GM21423 (cell line): ENCODE results near the gene TMBIM1.
A peak's percentile ranks its signal among the peaks of the same experiment; 100 is the strongest.
"Not testable (repeated sequence)": the region's sequence is repeated elsewhere in the genome, so short reads cannot be mapped to it uniquely, and the experiment has no call there.

Source experiments
- ATAC-seq: cut with Tn5 transposase; IDR thresholded peaks from one replicate; pipeline ENCODE4 v1.9.1; 2021; ENCODE audit warnings: mild to moderate bottlenecking, moderate library complexity; ENCODE audit not compliant: unreplicated experiment

The TMBIM1 gene

DNA sequence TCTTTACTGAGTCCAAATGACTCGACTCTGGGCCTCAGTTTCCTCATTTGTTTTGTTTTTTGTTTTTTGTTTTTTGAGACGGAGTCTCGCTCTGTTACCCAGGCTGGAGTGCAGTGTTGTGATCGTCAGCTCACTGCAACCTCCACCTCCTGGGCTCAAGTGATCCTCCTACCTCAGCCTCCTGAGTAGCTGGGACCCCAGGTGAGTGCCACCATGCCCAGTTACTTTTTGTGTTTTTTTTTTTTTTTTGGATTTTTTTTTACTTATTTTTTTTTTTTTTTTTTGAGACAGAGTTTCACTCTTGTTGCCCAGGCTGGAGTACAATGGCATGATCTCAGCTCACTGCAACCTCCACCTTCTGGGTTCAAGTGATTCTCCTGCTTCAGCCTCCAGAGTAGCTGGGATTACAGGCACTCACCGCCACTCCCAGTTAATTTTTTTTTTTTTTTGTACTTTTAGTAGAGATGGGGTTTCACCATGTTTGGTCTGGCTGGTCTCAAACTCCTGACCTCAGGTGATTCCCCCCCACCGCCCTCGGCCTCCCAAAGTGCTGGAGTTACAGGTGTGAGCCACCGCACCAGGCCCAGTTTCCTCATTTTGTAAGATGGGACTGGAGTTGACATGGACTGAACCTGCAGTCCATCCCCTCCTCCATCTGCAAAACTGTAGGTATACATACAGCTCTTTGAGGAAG is 18.9 kb downstream of the TMBIM1 start:
- ATAC-seq: not testable (repeated sequence)

DNA sequence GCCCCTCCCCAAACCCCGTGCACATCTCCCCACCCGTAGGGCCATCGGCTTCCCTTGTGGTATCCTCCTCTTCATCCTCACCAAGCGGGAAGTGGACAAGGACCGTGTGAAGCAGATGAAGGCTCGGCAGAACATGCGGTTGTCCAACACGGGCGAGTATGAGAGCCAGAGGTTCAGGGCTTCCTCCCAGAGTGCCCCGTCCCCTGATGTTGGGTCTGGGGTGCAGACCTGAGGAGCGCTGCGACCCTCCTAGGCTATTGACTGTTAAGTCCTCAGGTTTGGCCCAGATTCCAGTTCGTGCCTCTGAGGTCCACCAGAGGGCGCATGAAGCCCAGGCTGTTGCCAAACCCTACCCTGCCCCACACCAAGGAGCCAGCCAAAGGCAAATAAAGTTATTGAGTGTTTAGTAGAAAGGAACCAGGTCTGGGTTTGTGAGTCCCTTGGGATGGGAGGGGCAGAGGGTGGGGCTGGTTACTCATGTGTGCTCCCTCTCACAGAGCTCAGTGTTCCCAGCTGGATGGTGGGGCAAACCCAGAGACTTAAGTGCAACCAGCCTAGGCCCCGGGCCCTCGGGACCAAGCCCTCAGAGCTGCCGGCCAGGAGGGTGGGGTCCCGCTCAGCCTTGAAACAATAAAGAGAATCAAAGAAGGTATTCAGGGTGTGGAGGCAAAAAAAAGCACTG is 19.6 kb downstream of the TMBIM1 start:
- no peak for ATAC-seq

DNA sequence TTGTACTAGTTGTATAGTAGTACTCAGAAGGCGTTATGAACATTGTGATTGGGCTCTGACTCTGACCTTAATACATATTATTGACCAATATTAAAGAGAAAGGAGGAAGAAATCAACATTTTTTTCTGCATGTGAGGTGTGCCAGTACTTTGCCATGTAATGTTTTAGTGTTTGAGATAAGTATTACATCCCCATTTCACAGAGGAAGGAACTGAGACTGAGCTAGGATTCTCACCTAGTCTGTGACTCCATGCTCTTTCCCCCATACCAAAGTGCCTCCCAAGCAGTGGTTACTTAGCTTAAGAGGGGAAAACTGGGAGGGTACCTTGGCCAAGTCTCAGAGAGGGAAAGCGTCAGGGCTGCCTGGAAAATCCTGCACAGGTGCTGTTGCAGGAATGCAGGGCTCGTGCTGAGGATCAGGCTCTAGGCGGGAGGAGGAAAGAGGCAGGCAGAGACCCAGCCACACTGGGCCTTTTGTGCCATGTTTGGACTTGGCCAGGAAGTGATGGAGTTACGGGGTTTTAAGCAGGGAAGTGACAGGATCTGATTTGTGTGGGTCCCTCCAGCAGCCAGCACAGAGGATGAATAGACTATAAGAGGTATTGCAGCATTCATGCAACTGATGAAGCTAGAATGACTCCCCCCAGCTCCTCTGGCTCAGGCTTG is 20.3 kb downstream of the TMBIM1 start:
- no peak for ATAC-seq

DNA sequence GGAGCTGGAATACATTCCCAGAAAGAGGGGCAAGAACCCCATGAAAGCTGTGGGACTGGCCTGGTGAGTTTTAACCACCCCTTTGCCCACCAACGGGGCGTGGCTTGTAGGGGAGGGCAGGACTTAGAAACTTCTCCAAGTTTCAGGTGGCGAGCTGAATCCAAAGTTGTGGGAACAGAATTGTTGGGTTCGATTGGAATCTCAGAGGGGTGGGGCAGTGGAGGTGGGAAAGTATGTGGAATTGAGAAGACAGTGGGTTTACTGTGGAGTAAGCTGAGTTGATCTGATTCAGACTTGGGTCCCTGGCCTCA is 20.9 kb downstream of the TMBIM1 start:
- ATAC-seq: no peak

DNA sequence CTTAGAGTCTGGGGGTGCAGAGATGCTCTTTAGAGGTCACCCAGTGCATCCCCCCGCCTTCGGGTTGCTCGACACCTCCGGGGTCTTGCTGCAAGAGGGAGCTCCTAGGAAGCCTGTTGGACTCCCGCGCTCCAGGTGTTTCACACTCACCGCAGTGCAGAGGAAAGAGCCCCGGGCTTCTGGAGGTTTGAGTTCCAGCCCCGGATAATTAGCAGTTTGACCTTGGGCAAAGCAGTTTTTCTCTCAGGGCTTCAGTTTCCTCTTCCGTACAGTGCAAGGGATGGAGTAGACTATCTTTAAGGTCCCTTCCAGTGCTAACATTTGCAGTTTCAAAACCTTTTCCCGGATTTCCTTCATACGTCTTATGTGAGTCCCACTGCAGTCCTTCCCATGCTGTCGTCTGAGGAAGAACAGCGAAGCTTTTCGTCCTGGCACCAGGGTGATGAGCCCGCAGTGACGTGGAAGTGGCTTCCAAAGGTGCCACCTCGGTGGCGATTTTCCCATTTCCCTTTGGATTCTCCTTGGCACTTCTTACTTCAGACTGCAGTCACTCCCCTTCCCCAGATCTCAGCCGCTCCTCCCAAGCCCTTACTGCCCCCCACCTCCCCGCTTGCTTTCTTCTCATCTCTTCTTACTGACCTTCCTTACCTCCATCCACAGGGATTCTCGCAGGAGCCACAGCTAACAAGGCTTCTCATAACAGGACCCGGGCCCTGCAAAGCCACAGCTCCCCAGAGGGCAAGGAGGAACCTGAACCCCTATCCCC is 21.4 kb downstream of the TMBIM1 start:
- no peak for ATAC-seq

DNA sequence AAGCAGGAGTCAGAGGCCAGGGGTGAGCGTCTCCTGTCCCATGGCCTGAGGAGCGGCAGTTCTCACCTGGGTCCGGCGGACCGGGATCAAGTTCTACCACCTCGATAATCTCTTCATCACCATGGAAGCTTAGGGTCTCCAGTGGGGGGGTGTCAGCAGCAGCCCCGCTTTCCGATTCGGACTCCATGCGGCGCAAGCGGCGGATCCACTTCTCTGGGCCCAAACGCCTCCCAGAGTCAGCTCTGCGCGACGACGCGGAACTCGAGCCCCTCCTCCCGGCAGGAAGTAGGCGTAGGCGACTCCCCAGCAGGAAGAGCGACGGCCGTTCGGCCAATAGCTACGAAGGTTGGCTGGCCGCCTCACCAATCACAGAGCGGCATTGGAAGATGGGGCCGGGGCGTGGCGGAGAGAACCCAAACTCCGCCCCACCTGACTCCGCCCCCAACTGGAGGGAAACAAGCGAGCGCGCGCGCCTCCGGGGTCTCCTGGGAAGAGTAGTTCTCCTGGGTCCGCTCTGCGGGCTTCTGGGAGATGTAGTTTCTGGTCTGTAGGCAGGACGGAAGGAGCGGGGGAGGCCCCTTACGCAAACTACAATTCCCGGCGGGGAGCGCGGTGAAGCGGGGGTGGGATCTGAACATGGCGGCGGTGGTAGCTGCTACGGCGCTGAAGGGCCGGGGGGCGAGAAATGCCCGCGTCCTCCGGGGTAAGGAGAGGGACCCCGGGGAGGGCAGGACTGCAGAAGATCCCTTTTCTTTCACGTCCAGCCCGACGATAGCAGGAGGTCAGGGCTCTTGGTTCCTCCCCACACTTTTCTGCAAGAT is 22.2 kb downstream of the TMBIM1 start, which contains the start of the genes AAMP and PNKD:
Gene AAMP (minus strand): TSS at position 238 of the 821 bp plus-strand sequence. CDS start 51 bp downstream, at position 187.
Gene PNKD (plus strand): TSS at position 620 of the 821 bp plus-strand sequence. CDS start 17 bp downstream, at position 637.
- ATAC-seq: peak; percentile 89

DNA sequence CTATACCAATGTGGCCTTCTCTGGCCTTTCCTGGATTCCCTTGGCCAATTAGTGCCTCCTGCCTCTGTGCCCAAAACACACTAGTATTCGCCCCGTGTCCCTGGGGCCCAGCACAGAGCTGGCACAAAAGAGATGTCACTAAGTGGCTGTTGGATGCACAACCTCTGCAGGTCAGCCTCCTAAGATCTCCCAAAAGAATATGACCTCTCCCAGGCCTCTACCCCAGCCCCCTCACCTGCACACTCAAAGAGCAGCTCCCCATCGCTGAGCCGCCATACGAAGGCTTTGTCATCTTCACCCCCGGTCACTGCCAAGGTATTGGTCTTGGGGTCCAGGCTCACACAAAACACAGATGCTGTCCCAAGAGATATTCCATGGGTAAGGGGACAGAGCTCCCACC is 25.0 kb downstream of the TMBIM1 start:
- no peak for ATAC-seq

DNA sequence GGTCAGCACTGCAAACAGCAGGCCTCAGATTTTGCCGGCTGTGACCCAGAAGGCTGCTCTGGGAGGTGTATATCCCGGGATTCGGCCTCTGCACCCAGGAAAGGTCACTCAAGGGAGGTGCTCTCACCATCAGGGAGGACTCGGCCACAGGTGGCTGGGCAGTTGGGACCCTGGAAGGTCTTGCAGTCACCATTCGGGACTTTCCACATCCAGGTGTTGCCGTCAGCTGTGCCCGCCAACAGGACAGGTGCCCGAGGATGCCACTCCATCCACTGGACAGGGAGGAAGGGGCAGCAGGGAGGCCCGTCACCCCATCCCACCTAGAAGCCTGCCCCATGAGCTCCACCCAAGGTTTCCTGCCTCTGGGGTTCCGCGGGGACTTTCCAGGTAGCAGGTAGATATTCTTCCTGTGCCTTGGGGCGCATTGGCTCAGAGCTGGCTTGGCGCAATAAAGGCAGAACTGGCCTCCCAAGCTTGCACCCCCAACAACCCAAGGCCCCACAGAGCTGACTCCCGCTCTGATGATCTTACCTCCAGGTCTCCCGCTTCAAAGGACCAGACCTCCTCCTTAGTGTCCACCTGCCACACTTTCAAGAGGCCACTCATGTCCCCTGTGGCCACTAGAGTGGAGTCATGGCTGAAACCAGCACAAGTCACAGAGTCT is 25.9 kb downstream of the TMBIM1 start:
- no peak for ATAC-seq

DNA sequence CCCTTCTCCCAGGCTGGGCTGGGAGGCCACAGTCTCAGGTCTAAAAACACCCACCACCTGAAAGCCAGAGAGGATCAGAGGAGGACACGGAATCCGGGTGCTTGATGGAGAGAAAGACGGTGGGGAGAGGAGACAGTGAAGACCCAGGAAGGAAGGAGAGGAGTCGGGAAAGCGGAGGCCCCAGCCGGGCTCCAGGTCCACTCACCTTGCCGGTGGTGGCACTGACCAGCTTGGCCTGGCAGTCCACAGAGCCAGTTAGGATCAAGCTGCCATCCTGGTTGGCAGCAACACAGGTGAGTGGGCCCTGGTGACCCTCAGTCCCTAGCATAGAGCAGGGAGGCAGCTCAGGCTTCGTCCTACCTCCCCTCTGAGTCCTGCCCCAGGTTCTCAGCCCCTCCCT is 26.7 kb downstream of the TMBIM1 start:
- no peak for ATAC-seq

DNA sequence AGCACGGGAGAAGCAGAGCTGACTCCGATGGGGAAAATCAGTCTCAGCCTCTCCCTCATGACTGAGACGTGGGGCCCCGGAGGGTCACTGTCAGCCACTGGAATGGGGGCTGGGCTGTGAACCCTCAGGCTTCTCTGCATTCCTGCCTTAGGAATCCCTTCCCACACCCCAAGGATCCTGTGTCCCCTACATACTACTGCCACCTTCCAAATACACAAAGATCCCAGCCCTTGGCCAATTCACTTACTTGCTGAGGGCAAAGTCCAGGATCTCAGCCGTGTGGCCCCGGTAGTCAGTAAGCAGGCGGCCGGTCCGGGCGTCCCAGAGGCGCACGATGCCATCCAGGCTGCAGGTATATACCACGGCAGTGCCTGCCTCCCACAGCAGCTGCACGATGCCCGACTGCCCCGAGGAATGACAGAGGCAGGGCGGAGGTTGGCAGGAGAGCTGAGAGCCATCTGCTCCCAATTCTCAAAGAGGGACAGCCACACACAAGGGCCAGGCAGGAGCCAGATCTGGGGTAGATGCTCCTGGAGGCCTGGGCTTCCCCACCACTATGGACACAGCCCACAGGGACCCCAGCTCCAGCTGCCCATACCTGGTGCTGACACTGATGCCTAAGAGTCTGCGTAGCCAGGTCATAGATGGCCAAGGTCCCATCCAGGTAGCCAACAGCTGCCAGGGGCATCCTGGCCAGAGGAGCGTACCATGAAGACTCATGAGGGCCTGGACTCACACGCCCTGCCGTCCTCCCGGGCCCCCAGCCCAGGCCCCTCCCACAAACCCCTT is 27.3 kb downstream of the TMBIM1 start:
- no peak for ATAC-seq

DNA sequence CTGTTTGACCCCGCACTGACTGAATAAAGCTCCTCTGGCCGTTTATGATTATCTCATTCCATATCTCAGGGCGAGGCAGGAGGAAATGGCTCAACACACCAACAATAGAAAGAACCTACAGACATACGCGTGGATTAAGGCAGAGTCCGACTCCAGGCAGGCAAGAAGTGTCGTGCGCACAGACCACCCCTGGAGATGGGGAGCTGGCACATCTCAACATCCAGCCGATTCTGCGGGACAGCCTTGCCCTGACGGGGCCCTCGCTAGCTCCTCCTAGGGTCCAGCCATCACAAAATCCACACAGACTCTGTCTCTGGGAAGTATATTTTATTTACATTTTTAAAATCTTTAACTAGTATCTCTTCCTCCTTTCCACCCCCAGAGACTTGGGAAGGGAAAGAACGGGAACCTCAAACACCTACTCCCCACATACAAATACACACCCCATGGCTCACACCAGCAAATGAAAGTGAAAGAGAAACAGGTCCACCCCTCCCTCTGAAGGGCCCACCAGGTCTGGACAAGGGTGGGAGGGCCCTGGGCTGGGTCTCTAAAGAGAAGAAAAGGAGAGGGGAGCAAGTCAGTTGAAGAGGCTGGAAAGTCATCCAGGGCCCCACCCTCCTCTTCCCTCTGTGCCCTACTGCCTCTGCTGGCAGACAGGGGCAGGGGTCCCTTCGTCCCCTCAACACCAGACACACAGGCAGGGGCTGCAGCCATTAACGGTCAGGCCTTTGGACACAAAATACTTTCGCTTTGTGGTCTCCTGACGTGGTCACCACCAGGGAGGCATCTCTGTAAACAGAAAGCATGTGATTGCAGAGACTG is 28.3 kb downstream of the TMBIM1 start:
- no peak for ATAC-seq

DNA sequence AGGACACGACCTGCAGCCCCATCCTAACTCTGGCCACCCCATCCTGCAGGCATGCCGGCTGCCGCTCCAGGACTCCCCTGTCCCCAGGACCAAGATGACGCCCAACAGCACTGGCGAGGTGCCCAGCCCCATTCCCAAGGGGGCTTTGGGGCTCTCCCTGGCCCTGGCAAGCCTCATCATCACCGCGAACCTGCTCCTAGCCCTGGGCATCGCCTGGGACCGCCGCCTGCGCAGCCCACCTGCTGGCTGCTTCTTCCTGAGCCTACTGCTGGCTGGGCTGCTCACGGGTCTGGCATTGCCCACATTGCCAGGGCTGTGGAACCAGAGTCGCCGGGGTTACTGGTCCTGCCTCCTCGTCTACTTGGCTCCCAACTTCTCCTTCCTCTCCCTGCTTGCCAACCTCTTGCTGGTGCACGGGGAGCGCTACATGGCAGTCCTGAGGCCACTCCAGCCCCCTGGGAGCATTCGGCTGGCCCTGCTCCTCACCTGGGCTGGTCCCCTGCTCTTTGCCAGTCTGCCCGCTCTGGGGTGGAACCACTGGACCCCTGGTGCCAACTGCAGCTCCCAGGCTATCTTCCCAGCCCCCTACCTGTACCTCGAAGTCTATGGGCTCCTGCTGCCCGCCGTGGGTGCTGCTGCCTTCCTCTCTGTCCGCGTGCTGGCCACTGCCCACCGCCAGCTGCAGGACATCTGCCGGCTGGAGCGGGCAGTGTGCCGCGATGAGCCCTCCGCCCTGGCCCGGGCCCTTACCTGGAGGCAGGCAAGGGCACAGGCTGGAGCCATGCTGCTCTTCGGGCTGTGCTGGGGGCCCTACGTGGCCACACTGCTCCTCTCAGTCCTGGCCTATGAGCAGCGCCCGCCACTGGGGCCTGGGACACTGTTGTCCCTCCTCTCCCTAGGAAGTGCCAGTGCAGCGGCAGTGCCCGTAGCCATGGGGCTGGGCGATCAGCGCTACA is 29.4 kb downstream of the TMBIM1 start:
- no peak for ATAC-seq

DNA sequence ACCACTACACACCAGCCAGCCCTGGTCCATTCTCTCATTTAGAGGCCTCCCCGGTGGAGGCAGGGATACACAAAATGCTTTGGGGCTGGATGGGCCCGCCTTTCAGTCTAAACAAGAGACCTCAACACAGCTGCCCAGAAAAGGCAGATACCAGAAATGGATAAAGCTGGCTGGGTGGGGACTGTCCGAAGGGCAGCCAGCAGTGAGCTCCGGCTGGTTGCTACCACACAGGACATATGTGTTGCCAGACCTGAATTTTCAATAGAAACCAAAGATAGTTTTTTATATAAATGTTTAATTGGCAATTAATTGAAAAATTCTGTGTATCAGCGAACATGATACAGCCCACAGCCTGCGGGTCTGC is 30.1 kb downstream of the TMBIM1 start:
- no peak for ATAC-seq

DNA sequence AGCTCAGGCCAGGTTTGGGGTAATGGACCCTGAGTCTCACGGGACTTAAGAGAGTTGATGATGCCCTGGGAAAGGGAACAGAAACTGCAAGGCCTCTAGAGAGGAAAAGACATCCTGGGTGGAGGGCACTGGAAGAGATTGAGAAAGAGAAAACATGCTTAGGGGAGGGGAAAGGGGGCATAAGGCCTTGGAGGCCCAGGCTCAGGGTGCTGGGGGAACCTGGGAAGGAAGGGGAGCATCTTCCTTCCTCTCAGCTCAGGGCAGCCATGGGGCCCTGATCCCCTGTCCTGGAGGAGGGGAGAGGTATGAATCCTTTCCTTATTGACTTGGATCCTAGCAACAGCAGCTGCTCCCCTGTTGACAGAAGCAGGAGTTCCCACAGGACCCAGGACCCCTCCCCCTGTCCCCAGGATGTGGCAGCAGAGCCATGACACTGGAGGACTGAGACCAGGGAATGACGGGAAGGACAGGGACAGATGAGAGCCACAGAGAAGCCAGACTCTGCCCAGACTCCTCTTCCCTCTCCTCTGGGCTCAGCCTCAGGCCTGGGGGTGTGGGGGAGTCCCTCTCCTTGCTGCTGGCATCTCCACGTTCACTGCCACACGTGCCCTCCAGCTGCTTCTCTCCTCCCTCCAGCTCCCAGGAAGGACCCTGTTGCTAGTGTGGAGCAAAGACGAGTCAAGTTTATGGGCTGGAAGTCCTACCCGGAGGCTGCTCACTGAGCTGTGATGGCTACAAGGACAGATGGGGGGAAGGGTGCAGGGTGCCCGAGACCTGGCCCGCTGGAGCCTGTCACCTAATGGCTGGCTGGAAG is 30.7 kb downstream of the TMBIM1 start:
- no peak for ATAC-seq

DNA sequence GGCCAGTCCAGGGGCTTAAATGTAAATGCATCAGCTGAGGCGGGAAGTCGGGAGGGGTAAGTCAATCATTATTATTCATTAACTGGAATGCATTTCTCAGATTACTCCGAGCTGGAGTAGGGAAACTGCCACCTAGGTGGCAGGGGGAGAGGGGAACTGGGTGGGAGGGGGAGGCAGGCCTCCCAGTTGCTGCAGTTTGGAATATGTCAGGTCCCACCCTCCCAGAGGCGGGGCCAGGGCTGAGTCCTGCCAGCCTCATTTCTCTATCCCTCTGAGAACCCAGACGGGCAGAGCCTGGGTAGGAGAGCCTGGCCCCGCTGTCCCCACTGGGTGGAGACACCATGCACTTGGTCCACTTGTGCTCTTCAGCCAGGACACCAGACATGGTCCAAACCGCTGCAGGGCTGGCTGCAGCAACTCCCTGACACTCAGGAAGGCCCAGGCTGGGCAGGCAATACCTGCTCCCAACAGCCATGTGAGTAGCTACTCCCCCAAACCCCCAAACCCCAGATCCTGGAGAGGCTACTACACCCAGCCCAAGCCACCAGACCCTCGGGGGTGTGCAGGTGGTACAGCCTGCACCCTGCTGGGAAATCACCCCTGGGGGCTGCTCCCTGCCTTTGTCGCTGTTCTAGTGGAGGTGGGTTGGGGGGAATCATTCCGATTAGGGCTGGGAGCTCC is 31.4 kb downstream of the TMBIM1 start, which contains the start of gene GPBAR1:
Gene GPBAR1 (plus strand): TSS at position 274 of the 681 bp plus-strand sequence. CDS start 1,710 bp downstream, outside the sequence.
- no peak for ATAC-seq

DNA sequence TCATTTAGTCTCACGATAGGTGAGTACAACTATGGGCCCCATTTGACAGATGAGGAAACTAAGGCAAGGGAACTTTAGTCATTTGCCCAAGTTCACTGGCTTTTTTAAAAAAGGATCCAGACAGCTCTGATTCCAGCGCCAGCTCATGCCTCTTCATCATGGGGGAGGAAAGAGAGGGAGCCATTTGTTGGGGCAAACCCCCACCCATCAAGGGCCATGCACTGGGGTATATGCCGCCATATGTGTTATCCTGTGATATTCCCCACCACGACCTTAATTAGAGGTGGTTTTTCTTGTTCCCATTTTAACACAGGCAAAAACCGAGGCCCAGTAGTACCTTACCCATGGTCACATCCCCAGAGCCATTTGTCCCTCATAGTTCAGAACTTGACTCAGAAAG is 32.1 kb downstream of the TMBIM1 start:
- ATAC-seq: no peak
